Trophoblast cell (in vitro differentiated cells and primary cell): Measurements from ENCODE around the gene ASPRV1.

Experiments
- DNase-seq, 2 donors: peaks; one replicate each; pipeline ENCODE4 v3.0.0-alpha.2; 2016
- H2AFZ ChIP-seq: 2 replicates; pipeline ENCODE4 v1.6.1; 2013; ENCODE audit warnings: low read length, moderate library complexity, mild to moderate bottlenecking; ENCODE audit not compliant: insufficient read depth, poor library complexity
- H2AK5ac ChIP-seq: 2 replicates; pipeline ENCODE4 v1.6.1; 2013; ENCODE audit warnings: mild to moderate bottlenecking, low read length
- H2BK120ac ChIP-seq: 2 replicates; pipeline ENCODE4 v1.6.1; 2013; ENCODE audit warnings: low read length, mild to moderate bottlenecking, moderate library complexity; ENCODE audit not compliant: insufficient read depth, poor library complexity
- H2BK12ac ChIP-seq: 2 replicates; pipeline ENCODE4 v1.6.1; 2013; ENCODE audit warnings: mild to moderate bottlenecking, low read length, moderate library complexity
- H2BK5ac ChIP-seq: 2 replicates; pipeline ENCODE4 v1.6.1; 2013; ENCODE audit warnings: low read length, low read depth, moderate library complexity, mild to moderate bottlenecking; ENCODE audit not compliant: poor library complexity
- H3K14ac ChIP-seq: 2 replicates; pipeline ENCODE4 v1.6.1; 2013; ENCODE audit warnings: mild to moderate bottlenecking, low read length
- H3K18ac ChIP-seq: 2 replicates; pipeline ENCODE4 v1.6.1; 2013; ENCODE audit warnings: mild to moderate bottlenecking, low read length
- H3K23ac ChIP-seq: 2 replicates; pipeline ENCODE4 v1.6.1; 2013; ENCODE audit warnings: low read length
- H3K27ac ChIP-seq: 2 replicates; pipeline ENCODE4 v1.5.1; 2013; ENCODE audit warnings: low read depth, mild to moderate bottlenecking, inconsistent platforms, low read length, moderate library complexity
- H3K27me3 ChIP-seq: 2 replicates; pipeline ENCODE4 v1.6.1; 2013; ENCODE audit warnings: inconsistent platforms, mild to moderate bottlenecking, low read length, moderate library complexity; ENCODE audit not compliant: insufficient read depth
- H3K36me3 ChIP-seq, 2 experiments: 1 replicate in 1 of 2; 2 replicates in 1 of 2; pipeline ENCODE4 v1.6.1; 2013; ENCODE audit warnings: low read length in 2 of 2, mild to moderate bottlenecking in 2 of 2, moderate library complexity in 1 of 2; ENCODE audit not compliant: insufficient read depth in 2 of 2, control insufficient read depth in 1 of 2
- H3K4ac ChIP-seq: 2 replicates; pipeline ENCODE4 v1.6.1; 2013; ENCODE audit warnings: low read depth, mild to moderate bottlenecking, low read length, moderate library complexity
- H3K4me1 ChIP-seq, 2 experiments: 1 replicate in 1 of 2; 2 replicates in 1 of 2; pipeline ENCODE4 v1.6.1; 2013; ENCODE audit warnings: low read length in 2 of 2, mild to moderate bottlenecking in 2 of 2, moderate library complexity in 1 of 2; ENCODE audit not compliant: insufficient read depth in 2 of 2, control insufficient read depth in 1 of 2
- H3K4me2 ChIP-seq: 2 replicates; pipeline ENCODE4 v1.6.1; 2013; ENCODE audit warnings: inconsistent platforms, mild to moderate bottlenecking, low read length, moderate library complexity
- H3K4me3 ChIP-seq: 2 replicates; pipeline ENCODE4 v1.5.1; 2013; ENCODE audit warnings: mild to moderate bottlenecking, low read depth, low read length, inconsistent platforms
- H3K79me1 ChIP-seq: one replicate; pipeline ENCODE4 v1.6.1; 2013; ENCODE audit warnings: low read length
- H3K79me2 ChIP-seq: 2 replicates; pipeline ENCODE4 v1.6.1; 2013; ENCODE audit warnings: low read length, mild to moderate bottlenecking; ENCODE audit not compliant: control insufficient read depth, insufficient read depth, poor library complexity
- H3K9ac ChIP-seq: 2 replicates; pipeline ENCODE4 v1.6.1; 2013; ENCODE audit warnings: mild to moderate bottlenecking, low read length
- H3K9me3 ChIP-seq: 2 replicates; pipeline ENCODE4 v1.6.1; 2013; ENCODE audit warnings: low read depth, mild to moderate bottlenecking, control low read depth, inconsistent platforms, low read length; ENCODE audit not compliant: insufficient read depth
- H4K12ac ChIP-seq: 2 replicates; pipeline ENCODE4 v1.6.1; 2013; ENCODE audit warnings: low read depth, mild to moderate bottlenecking, low read length, moderate library complexity
- H4K8ac ChIP-seq: 2 replicates; pipeline ENCODE4 v1.6.1; 2013; ENCODE audit warnings: low read depth, mild to moderate bottlenecking, low read length, moderate library complexity
- H4K91ac ChIP-seq: one replicate; pipeline ENCODE4 v1.6.1; 2013; ENCODE audit warnings: low read depth, mild to moderate bottlenecking, low read length, moderate library complexity
- WGBS: extraction: QIAGEN DNeasy Blood & Tissue Kit; methylation state at CpG from one replicate; pipeline ENCODE4 v1.1.7; 2013; ENCODE audit warnings: missing lambda C conversion rate; ENCODE audit not compliant: insufficient read length, insufficient coverage; ENCODE audit errors: extremely low coverage; 5-methylcytosine and 5-hydroxymethylcytosine counted together

The ASPRV1 gene

DNA sequence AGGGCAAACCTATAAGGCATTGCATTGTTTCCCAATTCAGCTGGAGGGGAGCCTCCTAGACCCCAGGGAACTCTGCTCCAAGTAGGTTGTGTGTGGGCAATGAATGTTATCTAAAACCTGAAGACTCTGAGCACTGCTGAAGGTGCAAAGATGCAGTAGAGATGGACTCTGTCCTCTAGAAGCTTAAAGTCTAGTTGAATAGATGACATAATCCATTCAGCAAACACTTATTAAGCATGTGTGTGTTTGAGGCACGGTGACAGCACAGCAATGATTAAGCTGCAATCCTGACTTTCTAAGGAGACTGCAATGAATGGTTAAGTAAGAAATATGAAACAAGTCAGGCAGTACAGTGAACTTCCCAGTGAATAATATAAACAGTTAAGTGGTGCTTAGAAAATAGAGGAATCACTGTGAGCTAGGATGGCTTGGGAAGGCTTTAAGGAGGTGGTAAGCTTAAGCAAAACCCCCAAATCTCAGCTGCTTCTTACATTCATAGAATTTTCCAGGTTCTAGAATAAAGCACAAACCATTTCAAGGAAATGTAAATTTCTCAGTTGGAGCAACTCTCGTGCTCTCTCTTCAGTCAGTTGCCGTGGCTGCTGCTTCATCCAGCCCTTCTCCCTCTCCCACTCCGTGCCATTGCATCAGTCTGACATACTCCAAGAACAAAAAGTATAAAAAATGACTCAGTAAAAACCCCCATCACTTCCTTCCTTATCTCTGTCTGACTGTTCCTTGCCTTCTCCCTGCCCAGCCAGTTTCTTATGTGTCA lies 27.4 kb downstream of the ASPRV1 start:
- H3K4me3 ChIP-seq = no peak overlapping the region
- H3K27ac ChIP-seq = no peak overlapping the region
- H4K8ac ChIP-seq = no peak overlapping the region
- no peaks in the 10 kb centered on the region for H3K9me3 ChIP-seq
- H3K4me2 ChIP-seq = no peak overlapping the region
- no peak overlapping the region for H2BK5ac ChIP-seq
- no peak overlapping the region for H3K18ac ChIP-seq
- H3K27me3 ChIP-seq = no peaks in the 10 kb centered on the region
- no peak overlapping the region for H3K23ac ChIP-seq
- no peak overlapping the region for H2BK12ac ChIP-seq
- H3K79me2 ChIP-seq = no peaks in the 10 kb centered on the region
- H2BK120ac ChIP-seq = no peak overlapping the region
- H3K79me1 ChIP-seq = no peaks in the 10 kb centered on the region
- H4K91ac ChIP-seq = no peak overlapping the region
- no peak overlapping the region for H2AFZ ChIP-seq
- H3K4me1 ChIP-seq = peaks cover 0 to 3% of the 10 kb centered on the region in 2 experiments
- DNase-seq = peak; percentile 74 to 92
- H3K36me3 ChIP-seq = peaks cover 14 to 20% of the 10 kb centered on the region in 2 experiments
- H3K9ac ChIP-seq = no peak overlapping the region
- WGBS = no CpG with 5 or more reads among the region's 4 CpGs
- H4K12ac ChIP-seq = no peak overlapping the region
- H3K4ac ChIP-seq = no peak overlapping the region
- no peak overlapping the region for H2AK5ac ChIP-seq
- no peak overlapping the region for H3K14ac ChIP-seq

- DNase-seq = no peak
- H3K27me3 ChIP-seq = no peaks in the 10 kb centered on the region
- H4K8ac ChIP-seq = no peak overlapping the region
- H3K4me2 ChIP-seq = no peak overlapping the region
- no peak overlapping the region for H2BK12ac ChIP-seq
- peaks cover 14 to 17% of the 10 kb centered on the region in 2 experiments for H3K36me3 ChIP-seq
- H2AFZ ChIP-seq = no peak overlapping the region
- no peak overlapping the region for H3K23ac ChIP-seq
- H2BK120ac ChIP-seq = no peak overlapping the region
- H3K9ac ChIP-seq = no peak overlapping the region
- H4K91ac ChIP-seq = no peak overlapping the region
- H2BK5ac ChIP-seq = no peak overlapping the region
- no peak overlapping the region for H4K12ac ChIP-seq
- H3K27ac ChIP-seq = no peak overlapping the region
- H3K9me3 ChIP-seq = no peaks in the 10 kb centered on the region
- H3K4me1 ChIP-seq = peaks cover 0 to 3% of the 10 kb centered on the region in 2 experiments
- H3K4me3 ChIP-seq = no peak overlapping the region
- no peak overlapping the region for H2AK5ac ChIP-seq
- H3K14ac ChIP-seq = no peak overlapping the region
- no peaks in the 10 kb centered on the region for H3K79me1 ChIP-seq
- no peak overlapping the region for H3K18ac ChIP-seq
- H3K79me2 ChIP-seq = no peaks in the 10 kb centered on the region
- no peak overlapping the region for H3K4ac ChIP-seq
Measured at GRCh38 chr2:69933254-69933828, 28.1 kb downstream of the ASPRV1 start.

DNA sequence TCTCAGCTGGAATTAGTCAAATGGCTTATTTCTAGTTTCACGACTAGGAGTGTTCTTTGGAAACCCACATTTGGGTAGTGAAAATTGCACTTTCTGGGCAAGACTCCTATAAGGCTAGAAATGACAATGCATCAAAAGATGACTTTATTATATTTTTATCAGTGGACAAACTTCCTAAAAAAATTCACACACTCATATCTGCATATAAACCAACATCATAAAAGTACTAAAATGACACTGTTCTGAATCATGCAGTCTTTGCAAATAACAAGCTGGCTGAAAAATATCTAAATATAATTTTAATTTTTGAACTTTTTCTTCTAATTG lies 28.9 kb downstream of the ASPRV1 start:
- no CpG with 5 or more reads among the region's 1 CpG for WGBS
- no peak overlapping the region for H3K23ac ChIP-seq

DNA sequence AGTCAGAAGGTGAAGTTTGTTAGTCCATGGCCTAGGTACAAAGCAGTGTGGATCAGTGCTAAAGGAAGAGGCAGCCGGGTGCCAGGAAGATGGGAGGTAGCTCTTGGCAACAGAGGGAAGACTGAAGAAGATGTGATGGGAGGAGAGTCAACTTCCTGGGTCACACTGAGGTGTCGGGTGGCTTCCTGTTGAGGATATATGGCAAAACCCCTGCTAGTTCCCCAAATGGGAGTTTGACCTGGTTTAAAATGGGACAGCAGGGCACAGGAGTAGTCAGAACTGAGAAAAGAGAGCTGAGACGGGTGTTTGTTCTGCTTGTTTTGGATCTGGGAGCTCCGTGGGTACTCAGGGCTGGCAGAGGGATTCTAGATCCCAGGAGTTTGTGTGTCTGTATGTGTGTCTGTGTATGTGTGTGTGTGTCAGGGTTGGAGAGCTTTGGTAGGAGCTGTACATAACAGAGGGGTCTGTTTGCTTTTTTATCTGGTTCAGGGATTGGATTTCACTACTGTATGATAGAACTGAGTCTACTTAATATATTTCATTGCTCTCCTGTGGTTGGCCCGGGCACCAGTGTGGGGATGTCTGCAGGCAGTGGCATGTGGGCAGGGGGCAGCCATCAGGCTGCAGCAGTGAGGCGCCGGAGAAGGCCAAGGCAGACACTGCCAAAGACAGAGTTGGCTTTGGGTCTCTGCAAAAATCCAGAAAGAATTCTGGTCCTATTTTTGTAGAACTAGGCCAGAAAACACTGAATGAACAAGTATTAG lies 29.4 kb downstream of the ASPRV1 start:
- no peak for DNase-seq
- Histone ChIP-seq H3K9me3 (no peaks in the 10 kb centered on the region), H2BK120ac (no peak overlapping the region), H2BK12ac (no peak overlapping the region), H2AK5ac (no peak overlapping the region), H3K79me2 (no peaks in the 10 kb centered on the region), H3K23ac (no peak overlapping the region), H3K4me1 (no peaks in the 10 kb centered on the region), H3K27me3 (no peaks in the 10 kb centered on the region), H2AFZ (no peak overlapping the region), H3K4ac (no peak overlapping the region), H4K12ac (no peak overlapping the region), H2BK5ac (no peak overlapping the region), H3K4me2 (no peak overlapping the region), H4K8ac (no peak overlapping the region), H3K9ac (no peak overlapping the region), H3K27ac (no peak overlapping the region), H3K14ac (no peak overlapping the region), H4K91ac (no peak overlapping the region), H3K36me3 (peaks cover 5 to 6% of the 10 kb centered on the region in 2 experiments), H3K79me1 (no peaks in the 10 kb centered on the region), H3K4me3 (no peak overlapping the region), H3K18ac (no peak overlapping the region)
- WGBS = no CpG with 5 or more reads among the region's 7 CpGs

More for the DNA sequence above, 28.9 kb downstream of the ASPRV1 start:
- Histone ChIP-seq H3K4me1 (peaks cover 0 to 3% of the 10 kb centered on the region in 2 experiments), H3K9me3 (no peaks in the 10 kb centered on the region), H4K8ac (no peak overlapping the region), H3K79me1 (no peaks in the 10 kb centered on the region), H2BK5ac (no peak overlapping the region), H2BK120ac (no peak overlapping the region), H3K4me2 (no peak overlapping the region), H3K36me3 (peaks cover 8 to 11% of the 10 kb centered on the region in 2 experiments), H2AK5ac (no peak overlapping the region), H2BK12ac (no peak overlapping the region), H3K79me2 (no peaks in the 10 kb centered on the region), H3K4me3 (no peak overlapping the region), H3K18ac (no peak overlapping the region), H3K4ac (no peak overlapping the region), H3K27ac (no peak overlapping the region), H4K12ac (no peak overlapping the region), H3K9ac (no peak overlapping the region), H3K27me3 (no peaks in the 10 kb centered on the region), H2AFZ (no peak overlapping the region), H4K91ac (no peak overlapping the region), H3K14ac (no peak overlapping the region)
- no peak for DNase-seq
